ENCODE data around the gene MEGF11.

The MEGF11 gene

GRCh38 chr15:66226736-66227135 lies 26.8 kb downstream of the MEGF11 start:
- peaks cover 10% of the 10 kb centered on the region for H3K9me3 Mint-ChIP-seq
- H3K4me3 Mint-ChIP-seq, result no peak overlapping the region
- no peak for DNase-seq
- no peaks in the 10 kb centered on the region for H3K36me3 Mint-ChIP-seq (ENCODE audit: low read depth)
- TF ChIP-seq CTCF (IDR thresholded peaks at IDR 0.05), result no peak
- H3K27ac Mint-ChIP-seq, result no peak overlapping the region
- peaks cover 17% of the 10 kb centered on the region for H3K27me3 Mint-ChIP-seq (ENCODE audit: low read depth, poor library complexity)
- peaks cover 18% of the 10 kb centered on the region for H3K4me1 Mint-ChIP-seq

DNA sequence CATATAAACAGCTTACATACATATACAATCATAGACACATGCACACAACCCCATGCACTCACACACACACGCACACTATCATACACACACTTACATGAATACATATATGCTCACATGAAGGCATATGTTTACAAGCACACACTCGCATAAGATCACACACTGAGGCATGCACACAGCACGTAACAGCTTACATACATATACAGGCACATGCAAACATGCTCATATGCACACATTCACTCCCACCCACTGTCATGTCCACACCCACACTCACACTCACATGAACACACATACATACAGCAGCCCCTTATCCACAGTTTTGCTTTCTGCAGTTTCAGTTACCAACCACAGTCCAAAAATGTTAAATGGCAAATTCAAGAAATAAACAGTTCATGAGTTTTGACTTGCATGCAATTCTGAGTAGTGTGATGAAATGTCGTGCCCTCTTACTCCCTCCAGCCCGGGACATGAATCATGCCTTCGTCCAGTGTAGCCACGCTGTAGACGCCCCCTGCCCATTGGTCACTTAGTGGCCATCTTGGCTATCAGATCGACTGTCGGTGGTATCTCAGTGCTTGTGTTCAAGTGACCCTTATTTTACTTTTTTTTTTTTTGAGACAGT lies 27.8 kb downstream of the MEGF11 start:
- Mint-ChIP-seq H3K4me1 (peaks cover 27% of the 10 kb centered on the region), H3K27ac (no peak overlapping the region), H3K4me3 (no peak overlapping the region), H3K36me3 (ENCODE audit: low read depth) (no peaks in the 10 kb centered on the region), H3K27me3 (ENCODE audit: low read depth, poor library complexity) (peaks cover 12% of the 10 kb centered on the region), H3K9me3 (peaks cover 10% of the 10 kb centered on the region)
- TF ChIP-seq CTCF (IDR thresholded peaks at IDR 0.05), result no peak
- DNase-seq, result no peak

GRCh38 chr15:66224946-66225345 lies 28.6 kb downstream of the MEGF11 start:
- no peak overlapping the region for H3K27ac Mint-ChIP-seq
- TF ChIP-seq CTCF (IDR thresholded peaks at IDR 0.05), result no peak
- H3K9me3 Mint-ChIP-seq, result peaks cover 10% of the 10 kb centered on the region
- no peaks in the 10 kb centered on the region for H3K36me3 Mint-ChIP-seq (ENCODE audit: low read depth)
- peaks cover 12% of the 10 kb centered on the region for H3K27me3 Mint-ChIP-seq (ENCODE audit: low read depth, poor library complexity)
- no peak for DNase-seq
- H3K4me1 Mint-ChIP-seq, result peaks cover 30% of the 10 kb centered on the region
- H3K4me3 Mint-ChIP-seq, result no peak overlapping the region

DNA sequence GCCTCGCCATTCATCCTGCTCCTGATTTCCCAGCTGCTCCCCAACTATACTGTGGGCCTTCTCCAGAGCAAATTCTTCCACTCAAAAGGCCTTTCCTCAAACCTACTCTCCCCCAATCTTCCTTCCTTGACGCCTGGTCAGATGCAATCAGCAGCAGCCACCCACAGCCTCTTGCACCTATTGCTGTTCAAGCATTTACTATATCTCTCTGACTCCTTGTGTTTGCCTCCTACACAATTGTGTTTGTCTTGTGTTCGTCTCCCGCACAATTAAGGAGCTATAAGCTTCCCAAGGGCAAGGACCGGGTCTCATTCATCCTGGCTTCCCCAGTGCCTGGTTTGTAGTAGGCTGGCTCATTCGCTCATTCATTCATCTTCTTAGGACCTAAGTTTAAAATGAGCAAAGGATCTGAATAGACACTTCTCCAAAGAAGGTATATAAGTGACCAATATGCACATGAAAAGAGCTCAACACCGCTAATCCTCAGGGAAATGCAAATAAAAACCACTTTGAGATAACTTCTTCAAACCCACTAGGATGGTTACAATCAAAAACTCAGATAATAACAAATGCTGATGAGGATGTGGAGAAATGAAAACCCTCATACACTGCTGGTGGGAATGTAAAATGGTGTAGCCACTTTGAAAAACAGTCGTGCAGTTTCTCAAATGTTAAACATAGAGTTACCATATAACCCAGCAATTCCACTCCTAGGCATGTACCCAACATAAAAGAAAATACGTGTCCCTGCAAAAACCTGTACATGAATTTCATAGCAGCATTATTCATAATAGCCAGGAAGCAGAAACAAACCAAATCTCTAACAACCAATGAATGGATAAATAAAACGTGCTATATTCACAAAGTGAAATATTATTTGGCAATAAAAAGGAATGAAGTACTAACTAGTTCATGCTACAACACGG lies 31.0 kb downstream of the MEGF11 start:
- Mint-ChIP-seq H3K9me3 (no peaks in the 10 kb centered on the region), H3K36me3 (ENCODE audit: low read depth) (no peaks in the 10 kb centered on the region), H3K4me1 (peaks cover 24% of the 10 kb centered on the region)

GRCh38 chr15:66221126-66221525 lies 32.4 kb downstream of the MEGF11 start:
- Mint-ChIP-seq H3K4me1 (peaks cover 24% of the 10 kb centered on the region), H3K36me3 (ENCODE audit: low read depth) (no peaks in the 10 kb centered on the region), H3K27ac (no peak overlapping the region), H3K4me3 (no peak overlapping the region), H3K9me3 (no peaks in the 10 kb centered on the region), H3K27me3 (ENCODE audit: low read depth, poor library complexity) (peaks cover 17% of the 10 kb centered on the region)
- peak; percentile 42 for DNase-seq
- no peak for TF ChIP-seq CTCF (IDR thresholded peaks at IDR 0.05)

More for the DNA sequence above, 31.0 kb downstream of the MEGF11 start:
- Mint-ChIP-seq H3K27ac (no peak overlapping the region), H3K4me3 (no peak overlapping the region), H3K27me3 (ENCODE audit: low read depth, poor library complexity) (peaks cover 9% of the 10 kb centered on the region)
- TF ChIP-seq CTCF (IDR thresholded peaks at IDR 0.05), result no peak
- DNase-seq, result no peak

All from nephron progenitor cell (in vitro differentiated cells).